ENCODE data around the gene PDXP. TPM values are rescaled to one million over a fixed set of nuclear protein-coding genes. Genes with fewer than 3 reads are reported as not detected.

The PDXP gene
- total RNA-seq, 2 experiments from 2014 or later: 46.2 to 50.6 TPM

DNA sequence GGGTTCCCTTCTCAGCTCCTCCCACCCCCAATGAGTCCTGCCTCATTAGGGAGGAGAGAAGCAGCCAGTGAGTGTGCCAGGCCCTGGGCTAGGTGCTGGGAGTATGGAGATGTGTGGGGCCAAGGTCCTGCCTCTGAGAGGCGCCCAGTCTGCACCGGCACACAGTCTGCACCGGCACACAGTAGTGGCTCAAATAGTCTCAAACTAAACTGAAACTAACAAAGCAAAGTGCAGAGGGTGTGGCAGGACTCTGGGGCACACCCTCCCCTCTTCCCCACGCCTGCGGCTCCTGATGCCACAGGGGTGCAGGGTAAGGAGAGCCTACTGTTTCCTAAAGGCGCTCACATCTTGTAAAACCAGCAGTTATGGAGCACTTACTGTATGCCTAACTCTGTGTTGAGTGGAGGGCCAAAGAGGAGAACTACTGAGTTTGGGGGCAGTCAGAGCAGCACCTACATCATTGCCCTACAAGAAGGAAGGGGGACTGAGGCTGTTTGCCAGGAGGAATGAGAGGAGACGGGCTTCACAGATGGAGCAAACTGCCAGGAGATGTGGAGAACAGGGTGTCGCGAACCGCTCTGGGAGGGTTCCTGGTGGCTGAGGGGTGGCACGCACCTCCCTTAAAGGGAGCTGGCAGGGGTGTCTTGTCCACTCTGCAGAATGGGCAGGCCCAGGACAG, 20.0 kb upstream of the PDXP start:
- CTCF ChIA-PET: interaction anchor here (1.0 to 13.4 kb wide), 4 partner anchors 11 to 42 kb away, joined by 3 to 239 read pairs (median 134); partner anchors contain the start of genes GGA1, LGALS1 and NOL12
- POLR2A ChIA-PET: interaction anchor here (1.8 kb wide), 1 partner anchor 11 kb away, joined by 6 read pairs; no protein-coding TSS in a partner anchor

DNA sequence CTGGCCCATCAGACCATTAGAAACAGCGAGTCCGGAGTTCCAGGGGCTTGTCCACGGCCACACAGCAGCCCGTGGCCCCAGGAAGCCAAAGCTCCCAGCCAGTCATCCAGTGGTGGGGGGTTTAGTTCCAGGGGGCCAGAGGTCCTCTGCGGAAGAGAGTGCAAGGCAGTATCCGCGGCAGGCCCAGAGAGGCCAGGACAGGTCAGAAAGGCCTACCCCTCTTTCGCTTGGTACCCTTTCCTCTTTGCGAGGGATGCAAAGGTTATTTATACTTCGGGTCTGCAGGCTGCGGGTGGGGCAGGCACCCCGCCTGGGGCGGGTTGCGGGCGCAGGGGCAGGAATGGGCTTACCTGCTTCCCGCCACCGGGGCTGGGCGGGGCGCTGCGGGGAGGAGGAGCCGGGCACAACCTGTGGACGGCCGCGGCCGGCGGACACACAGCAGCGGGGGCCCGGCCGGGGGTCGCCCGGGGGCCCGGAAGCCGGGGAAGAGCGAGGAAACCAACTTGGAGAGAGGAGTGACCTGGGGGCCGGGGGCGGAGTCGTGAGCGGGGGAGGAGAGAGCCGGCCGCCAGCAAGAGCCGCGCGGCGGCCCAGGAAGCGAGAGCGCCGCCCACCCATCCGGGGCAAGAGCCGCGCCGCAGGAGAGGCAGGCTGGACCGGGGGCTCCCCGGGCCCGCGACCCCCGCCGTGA, 19.3 kb upstream of the PDXP start, which contains the start of gene SH3BP1:
SH3BP1 (plus strand) TSS at position 600 of the 691 bp plus-strand sequence. CDS start 119 bp downstream, outside the sequence.
- POLR2A ChIA-PET: interaction anchor here (1.7 kb wide), 1 partner anchor 12 kb away, joined by 4 read pairs; no protein-coding TSS in a partner anchor
- CTCF ChIA-PET: interaction anchor here (1.0 to 13.4 kb wide), 5 partner anchors 11 to 41 kb away, joined by 3 to 239 read pairs (median 61); partner anchors contain the start of genes GGA1, LGALS1, NOL12 and PDXP

DNA sequence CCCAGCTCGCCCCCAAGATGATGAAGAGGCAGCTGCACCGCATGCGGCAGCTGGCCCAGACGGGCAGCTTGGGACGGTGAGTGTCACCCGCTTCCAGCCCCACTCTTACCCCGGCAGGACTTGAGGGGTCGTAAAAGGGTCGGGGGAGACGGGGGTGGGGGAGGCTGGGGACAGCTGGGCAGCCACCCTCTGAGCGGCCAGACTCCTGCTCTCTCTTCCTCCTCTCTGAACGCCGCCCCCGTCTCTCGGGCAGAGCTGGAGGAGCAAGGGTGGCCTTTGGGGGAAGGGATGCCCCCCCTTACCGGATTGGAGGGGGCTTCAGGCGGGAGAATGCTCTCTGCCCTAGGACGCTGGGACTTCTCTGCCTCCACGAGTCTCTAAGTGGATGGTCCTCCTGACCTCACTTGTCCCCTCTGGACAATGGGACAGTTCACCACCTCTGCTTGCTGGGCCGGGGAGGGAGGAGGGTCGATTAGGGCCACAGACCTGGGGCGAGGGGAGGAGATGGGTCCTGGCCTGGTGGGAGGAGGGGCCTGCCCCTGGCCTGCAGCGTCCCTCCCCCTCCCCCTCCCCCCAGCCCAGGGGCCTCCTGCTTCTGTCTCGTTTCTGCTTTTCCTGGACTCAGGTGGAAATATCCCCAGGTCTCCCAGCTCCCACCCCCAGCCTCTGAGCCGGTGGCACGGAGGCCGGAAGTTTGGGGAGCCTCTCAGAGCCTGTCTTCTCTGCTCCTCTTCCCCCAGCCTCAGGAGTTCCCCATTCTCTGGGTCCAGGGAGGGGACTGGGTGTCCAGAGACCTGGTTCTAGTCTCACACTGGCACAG, 18.5 kb upstream of the PDXP start:
- POLR2A ChIA-PET: interaction anchor here (0.7 to 1.7 kb wide), 3 partner anchors 12 to 46 kb away, joined by 4 read pairs; partner anchors contain the start of gene NOL12
- CTCF ChIA-PET: interaction anchor here (1.0 to 13.4 kb wide), 5 partner anchors 12 to 40 kb away, joined by 3 to 239 read pairs (median 61); partner anchors contain the start of genes GGA1, LGALS1, NOL12 and PDXP

DNA sequence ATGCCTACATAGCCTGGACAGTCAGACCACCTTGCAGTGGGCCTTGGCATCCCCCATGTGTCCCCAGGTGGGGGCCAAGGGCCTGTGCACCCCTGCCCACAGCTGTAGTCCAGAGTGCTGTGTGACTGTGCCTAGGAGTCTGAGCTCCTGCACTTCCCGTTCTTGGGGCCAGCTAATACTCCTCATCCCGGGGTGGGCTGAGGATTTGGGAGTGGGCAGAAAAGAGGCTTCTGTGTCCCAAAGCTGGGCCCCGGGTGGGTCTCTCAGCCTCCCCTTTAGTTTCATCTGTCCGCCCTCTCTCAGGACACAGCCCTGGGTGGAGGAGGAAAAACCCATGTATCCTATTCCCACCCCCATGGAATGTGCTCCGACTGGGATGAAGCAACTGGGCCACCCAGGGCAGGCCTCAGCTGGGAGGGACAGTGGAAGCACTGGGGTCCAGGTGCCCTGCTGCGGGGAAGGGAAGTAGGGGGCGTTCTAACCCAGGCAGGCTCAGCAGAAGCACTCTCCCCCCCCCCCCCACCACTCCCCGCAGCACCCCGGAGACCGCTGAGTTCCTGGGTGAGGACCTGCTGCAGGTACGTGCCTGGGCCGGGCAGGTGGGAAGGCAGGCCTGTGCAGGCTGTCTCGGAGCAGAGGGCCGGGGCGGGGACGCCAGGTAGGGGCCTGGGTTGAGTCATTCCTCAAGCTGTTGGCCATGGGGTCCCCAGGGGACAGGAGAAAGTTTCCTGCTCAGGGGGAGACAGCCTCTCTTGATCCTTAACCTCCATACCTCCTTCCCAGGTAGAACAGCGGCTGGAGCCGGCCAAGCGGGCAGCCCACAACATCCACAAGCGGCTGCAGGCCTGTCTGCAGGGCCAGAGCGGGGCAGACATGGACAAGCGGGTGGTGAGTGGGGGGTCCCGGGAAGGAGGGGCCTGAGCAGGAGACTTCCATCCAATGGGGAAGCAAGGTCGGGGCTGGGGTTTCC, 17.6 kb upstream of the PDXP start:
- ChIA-PET POLR2A (interaction anchor here (0.7 to 3.5 kb wide), 5 partner anchors 9 to 45 kb away, joined by 4 to 17 read pairs (median 4); partner anchors contain the start of gene NOL12), CTCF (interaction anchor here (1.5 to 13.4 kb wide), 6 partner anchors 13 to 39 kb away, joined by 5 to 239 read pairs (median 48); partner anchors contain the start of genes GGA1, LGALS1, NOL12 and PDXP)

DNA sequence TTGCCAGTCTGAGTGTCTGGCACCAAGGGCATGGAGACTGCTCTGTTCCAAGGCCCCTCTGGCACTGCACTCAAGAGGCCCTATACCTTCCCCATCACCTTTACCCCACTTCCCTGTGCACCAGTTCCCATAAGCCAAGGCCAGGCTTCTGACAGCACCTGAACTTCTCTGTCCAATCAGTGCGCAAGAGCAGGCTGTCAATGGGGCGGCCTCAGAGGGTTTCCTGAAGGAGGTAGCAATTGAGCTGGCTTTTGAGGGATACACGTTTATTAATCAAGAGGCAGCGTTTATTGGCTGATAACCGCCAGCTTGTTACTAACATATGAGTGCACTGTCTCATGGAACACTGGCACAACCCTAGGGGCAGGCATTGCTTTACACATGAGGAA, 17.0 kb upstream of the PDXP start:
- POLR2A ChIA-PET: interaction anchor here (0.8 to 3.5 kb wide), 4 partner anchors 9 to 38 kb away, joined by 3 to 17 read pairs (median 8); no protein-coding TSS in a partner anchor
- CTCF ChIA-PET: interaction anchor here (2.3 to 13.4 kb wide), 6 partner anchors 14 to 49 kb away, joined by 6 to 239 read pairs (median 48); partner anchors contain the start of genes GGA1, LGALS1 and NOL12

DNA sequence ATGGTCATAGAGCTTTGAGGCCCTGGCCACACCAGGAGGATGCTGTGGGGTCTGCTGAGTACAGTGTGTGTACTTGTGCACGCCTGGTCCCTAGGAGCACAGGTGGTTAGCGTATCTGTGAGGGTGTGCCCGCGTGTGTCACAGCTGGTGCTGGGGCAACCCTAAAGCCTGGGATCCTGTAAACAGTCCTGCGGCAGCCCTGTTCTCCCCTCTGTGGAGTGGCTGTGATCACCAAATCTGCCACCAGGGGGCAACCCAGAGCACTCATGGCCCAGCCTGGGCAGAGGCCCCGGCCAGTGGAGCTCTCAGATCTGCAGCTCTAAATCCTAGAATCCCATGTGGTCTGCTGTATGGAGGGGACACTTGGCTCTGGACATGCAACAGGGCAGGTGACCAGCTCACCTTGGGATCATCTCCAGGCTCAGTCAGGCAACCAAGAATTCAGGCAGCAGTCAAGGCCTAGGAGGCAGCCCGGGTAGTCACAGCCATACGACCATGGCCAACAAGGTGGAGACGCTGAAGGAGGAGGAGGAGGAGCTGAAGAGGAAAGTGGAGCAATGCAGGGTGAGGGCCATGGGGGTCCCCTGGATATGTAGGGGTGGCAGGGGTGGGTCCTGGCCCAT, 15.2 kb upstream of the PDXP start:
- CTCF ChIA-PET: interaction anchor here (1.0 to 13.4 kb wide), 17 partner anchors 10 to 159 kb away, joined by 3 to 239 read pairs (median 7); partner anchors contain the start of genes GGA1, LGALS1, NOL12 and PDXP
- POLR2A ChIA-PET: interaction anchor here (0.8 to 3.5 kb wide), 12 partner anchors 8 to 38 kb away, joined by 3 to 17 read pairs (median 6); partner anchors contain the start of genes LGALS1 and PDXP

DNA sequence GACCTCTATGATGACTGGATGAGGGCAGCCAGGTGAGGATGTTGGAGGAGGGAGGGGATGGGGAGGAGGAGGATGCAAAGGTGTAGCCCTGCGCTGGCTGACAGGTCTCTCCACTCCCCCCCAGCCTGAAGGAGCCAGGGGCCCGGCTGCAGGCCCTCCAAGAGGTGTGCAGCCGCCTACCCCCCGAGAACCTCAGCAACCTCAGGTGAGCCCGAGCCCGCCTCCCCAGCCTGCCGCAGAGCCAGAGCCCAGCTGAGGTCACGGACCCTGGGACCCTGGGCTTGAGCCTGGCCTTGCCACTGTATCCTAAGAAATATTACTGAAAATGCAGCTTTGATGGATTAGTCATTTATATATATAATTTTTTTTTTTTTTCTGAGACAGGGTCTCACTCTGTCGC, 11.2 kb upstream of the PDXP start:
- ChIA-PET CTCF (no interaction called here), POLR2A (no interaction called here)

DNA sequence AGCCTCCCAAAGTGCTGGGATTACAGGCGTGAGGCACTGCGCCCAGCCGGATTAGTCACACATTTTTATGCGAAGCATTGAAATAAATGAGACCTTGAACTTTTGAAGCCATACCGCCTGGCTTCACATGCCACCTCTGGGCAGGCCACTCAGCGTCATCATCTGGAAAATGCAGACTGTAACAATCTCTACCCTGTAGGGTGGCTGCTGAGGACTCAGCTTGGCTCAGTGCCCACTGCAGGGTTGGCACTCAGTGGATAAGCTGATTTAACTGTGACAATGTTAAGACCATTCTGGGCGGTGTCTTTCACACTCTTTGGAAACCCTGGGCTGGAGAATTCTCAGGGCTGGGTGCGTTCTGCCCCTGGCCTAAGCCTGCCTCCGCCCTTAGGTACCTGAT, 10.6 kb upstream of the PDXP start:
- ChIA-PET CTCF (interaction anchor here (1.3 to 1.6 kb wide), 2 partner anchors 23 to 34 kb away, joined by 3 to 4 read pairs; no protein-coding TSS in a partner anchor), POLR2A (interaction anchor here (0.6 kb wide), 1 partner anchor 16 kb away, joined by 4 read pairs; no protein-coding TSS in a partner anchor)

DNA sequence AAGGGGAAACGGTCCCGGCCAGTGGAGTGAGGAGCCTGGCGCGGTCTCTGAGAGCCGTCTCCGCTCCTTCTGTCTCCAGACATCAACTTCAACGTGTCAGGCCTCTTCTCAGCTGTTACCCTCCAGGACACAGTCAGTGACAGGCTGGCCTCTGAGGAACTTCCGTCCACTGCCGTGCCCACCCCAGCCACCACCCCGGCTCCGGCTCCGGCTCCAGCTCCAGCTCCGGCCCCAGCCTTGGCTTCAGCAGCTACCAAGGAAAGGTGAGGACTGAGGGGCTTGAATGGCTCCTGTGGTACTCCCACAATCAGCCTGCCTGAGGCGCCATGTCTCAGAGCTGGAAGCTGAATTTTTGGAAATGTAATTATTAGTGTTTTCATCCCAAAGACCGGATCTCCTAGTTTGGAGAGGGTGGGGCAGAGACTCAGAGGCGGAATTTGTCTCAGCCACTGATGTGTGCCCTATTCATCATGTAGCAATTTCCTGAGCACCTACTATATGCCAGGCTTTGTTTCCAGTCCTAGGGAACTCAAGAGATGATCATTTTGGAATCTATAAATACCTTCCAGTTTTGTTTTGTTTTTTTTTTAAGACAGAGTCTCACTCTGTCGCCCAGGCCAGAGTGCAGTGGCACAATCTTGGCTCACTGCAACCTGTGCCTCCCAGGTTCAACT, 7.9 kb upstream of the PDXP start:
- ChIA-PET CTCF (no interaction called here), POLR2A (interaction anchor here (0.5 to 1.5 kb wide), 2 partner anchors 8 to 54 kb away, joined by 7 read pairs; no protein-coding TSS in a partner anchor)

DNA sequence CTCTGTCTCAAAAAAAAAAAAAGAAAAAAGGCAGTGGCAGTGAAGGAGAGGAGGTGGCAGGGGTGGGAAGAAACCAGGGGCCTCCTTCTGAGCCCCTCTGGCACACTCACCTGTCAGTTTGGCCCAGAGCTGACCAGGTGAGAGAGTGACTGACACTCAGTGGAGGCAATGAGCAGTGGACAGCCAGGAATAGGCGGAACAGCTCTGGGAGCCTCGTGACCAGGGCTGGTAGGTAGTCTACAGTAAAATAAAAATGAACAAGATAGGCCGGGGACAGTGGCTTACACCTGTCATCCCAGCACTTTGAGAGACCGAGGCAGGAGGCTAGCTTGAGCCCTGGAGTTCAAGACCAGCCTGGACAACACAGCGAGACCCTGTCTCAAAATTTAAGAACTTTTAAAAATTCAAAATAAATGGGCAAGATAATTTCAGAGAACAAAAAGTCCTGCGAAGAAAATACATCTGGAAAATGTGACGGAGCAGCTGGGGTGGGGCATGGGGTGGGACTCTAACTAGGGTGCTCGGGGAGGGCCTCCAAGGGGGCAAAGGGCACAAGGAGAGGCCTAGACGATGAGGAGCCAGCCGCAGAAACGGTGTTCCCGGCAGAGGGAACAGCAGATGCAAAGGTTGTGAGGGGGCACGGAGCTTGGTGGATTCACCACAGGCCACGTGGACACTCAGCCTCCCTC, 3.8 kb upstream of the PDXP start:
- CTCF ChIA-PET: interaction anchor here (0.9 to 1.1 kb wide), 2 partner anchors 12 to 31 kb away, joined by 4 to 6 read pairs; no protein-coding TSS in a partner anchor
- POLR2A ChIA-PET: interaction anchor here (3.1 kb wide), 1 partner anchor 12 kb away, joined by 17 read pairs; no protein-coding TSS in a partner anchor

DNA sequence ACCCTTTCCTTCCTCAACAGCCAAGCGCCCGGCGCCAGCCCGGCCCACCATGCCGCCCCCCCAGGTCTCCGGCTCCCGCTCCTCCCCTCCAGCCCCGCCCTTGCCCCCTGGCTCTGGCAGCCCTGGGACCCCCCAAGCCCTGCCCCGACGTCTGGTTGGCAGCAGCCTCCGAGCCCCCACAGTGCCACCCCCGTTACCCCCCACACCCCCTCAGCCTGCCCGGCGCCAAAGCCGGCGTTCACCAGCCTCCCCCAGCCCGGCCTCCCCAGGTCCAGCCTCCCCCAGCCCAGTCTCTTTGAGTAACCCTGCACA, 3.3 kb upstream of the PDXP start:
- POLR2A ChIA-PET: interaction anchor here (3.1 kb wide), 1 partner anchor 13 kb away, joined by 17 read pairs; no protein-coding TSS in a partner anchor
- CTCF ChIA-PET: interaction anchor here (0.9 to 1.1 kb wide), 2 partner anchors 12 to 31 kb away, joined by 4 to 6 read pairs; no protein-coding TSS in a partner anchor

DNA sequence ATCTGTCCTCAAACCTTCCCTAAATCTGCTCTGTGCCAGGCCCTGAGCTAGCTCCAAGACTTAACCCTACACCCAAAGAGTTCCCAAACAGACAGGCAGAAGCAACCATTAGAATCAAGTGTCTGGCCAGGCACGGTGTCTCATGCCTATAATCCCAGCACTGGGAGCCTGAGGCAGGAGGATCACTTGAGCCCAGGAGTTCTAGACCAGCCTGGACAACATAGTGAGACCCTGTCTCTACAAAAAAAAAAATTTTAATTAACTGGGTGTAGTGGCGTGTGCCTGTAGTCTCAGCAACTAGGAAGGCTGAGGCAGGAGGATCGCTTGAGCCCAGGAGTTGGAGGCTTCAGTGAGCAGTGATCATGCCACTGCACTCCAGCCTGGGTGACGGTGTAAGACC, 1.9 kb upstream of the PDXP start:
- ChIA-PET POLR2A (interaction anchor here (0.6 to 4.2 kb wide), 3 partner anchors 14 to 203 kb away, joined by 4 to 23 read pairs (median 17); partner anchors contain the start of gene LGALS1), CTCF (interaction anchor here (4.8 kb wide), 1 partner anchor 12 kb away, joined by 36 read pairs; no protein-coding TSS in a partner anchor)

DNA sequence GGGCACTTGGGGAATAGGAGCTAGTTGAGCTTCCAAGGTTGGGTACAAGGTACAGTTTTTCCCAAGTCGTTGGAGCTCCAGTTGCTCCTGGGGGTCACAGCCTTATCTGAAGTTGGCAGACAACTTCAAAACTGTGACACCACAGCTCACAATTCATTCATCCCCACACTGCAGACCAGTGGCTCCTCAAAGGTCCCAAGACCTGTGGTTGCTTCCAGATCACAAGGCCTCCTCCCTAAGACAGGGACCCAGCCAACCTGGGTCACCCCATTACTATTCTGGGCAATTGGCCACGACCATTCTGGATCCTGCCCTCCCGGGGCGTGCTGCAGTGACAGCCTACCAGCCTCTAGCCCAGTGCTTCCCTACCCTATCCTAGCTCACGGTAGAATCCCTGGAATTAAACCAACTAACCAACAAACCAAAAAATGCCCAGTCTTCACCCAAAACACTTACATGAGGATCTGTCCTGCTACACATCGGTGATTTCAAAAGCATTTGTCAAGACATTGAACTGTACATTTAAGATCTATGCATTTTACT, 862 bp upstream of the PDXP start:
- ChIA-PET CTCF (interaction anchor here (0.7 to 4.8 kb wide), 16 partner anchors 9 to 150 kb away, joined by 3 to 36 read pairs (median 4); partner anchors contain the start of genes GCAT, LGALS1 and SH3BP1), POLR2A (interaction anchor here (0.6 to 4.2 kb wide), 11 partner anchors 12 to 50 kb away, joined by 3 to 23 read pairs (median 7); partner anchors contain the start of gene LGALS1)

DNA sequence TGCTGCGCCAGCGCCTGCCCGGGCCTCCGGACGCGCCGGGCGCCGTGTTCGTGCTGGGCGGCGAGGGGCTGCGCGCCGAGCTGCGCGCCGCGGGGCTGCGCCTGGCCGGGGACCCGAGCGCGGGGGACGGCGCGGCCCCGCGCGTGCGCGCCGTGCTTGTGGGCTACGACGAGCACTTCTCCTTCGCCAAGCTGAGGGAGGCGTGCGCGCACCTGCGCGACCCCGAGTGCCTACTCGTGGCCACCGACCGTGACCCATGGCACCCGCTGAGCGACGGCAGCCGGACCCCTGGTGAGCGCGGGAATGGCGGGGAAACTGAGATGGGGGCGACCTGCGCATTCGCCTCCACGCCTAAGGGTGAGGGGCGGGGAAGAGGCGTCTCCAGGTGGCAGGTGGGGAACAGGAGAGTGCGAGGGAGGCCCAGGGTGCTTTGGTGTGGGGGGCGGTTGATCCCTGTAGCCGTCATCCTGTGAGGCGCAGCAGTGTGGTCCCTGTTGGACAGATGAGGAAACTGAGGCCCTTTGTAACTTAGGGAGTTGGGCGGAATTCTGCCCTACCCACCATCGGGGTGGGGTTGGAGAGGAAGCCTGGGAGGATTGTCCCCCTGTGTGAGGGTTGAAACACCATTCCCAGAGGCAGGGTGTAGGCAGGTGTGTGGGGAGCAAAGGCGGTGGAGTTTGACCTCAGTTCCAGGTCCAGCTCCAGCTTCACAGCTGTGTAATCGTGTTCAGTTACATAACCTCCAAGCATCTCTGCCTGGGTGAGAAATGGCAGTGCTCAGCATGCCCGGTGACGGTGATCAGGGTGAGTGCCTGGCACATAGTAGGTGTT, 758 bp downstream of the PDXP start:
- POLR2A ChIA-PET: interaction anchor here (1.2 to 4.2 kb wide), 4 partner anchors 16 to 26 kb away, joined by 4 to 23 read pairs (median 8); partner anchors contain the start of gene LGALS1
- CTCF ChIA-PET: interaction anchor here (0.7 to 4.8 kb wide), 9 partner anchors 10 to 127 kb away, joined by 3 to 36 read pairs (median 4); partner anchors contain the start of genes LGALS1 and SH3BP1
